Spinal cord (tissue), 10 donors: ENCODE data around the gene C2orf78. TPM values are rescaled to one million over a fixed set of nuclear protein-coding genes. Genes with fewer than 3 reads are reported as not detected.
"Not testable (repeated sequence)": the region's sequence is repeated elsewhere in the genome, so short reads cannot be mapped to it uniquely, and the experiment has no call there.

ENCODE experiments used
- DNase-seq, 6 donors: peaks; one replicate each; pipeline versions ENCODE4 v3.0.0 to v3.0.0-alpha.2; 2013 to 2015; ENCODE audit warnings: low spot score in 6 of 6, low read depth in 4 of 6
- H3K27ac ChIP-seq: one replicate; pipeline ENCODE4 v1.5.1; 2013; ENCODE audit warnings: low read depth, low read length, control low read depth
- H3K27me3 ChIP-seq: one replicate; pipeline ENCODE4 v1.6.1; 2013; ENCODE audit warnings: low read length; ENCODE audit not compliant: control insufficient read depth, insufficient read depth
- H3K36me3 ChIP-seq: one replicate; pipeline ENCODE4 v1.6.1; 2013; ENCODE audit warnings: low read length; ENCODE audit not compliant: control insufficient read depth, insufficient read depth
- H3K4me1 ChIP-seq: one replicate; pipeline ENCODE4 v1.6.1; 2013; ENCODE audit warnings: low read length; ENCODE audit not compliant: control insufficient read depth, insufficient read depth
- H3K4me3 ChIP-seq: one replicate; pipeline ENCODE4 v1.5.1; 2013; ENCODE audit warnings: low read depth, low read length, control low read depth
- H3K9me3 ChIP-seq: one replicate; pipeline ENCODE4 v1.6.1; 2013; ENCODE audit warnings: low read length; ENCODE audit not compliant: control insufficient read depth, insufficient read depth
- WGBS: methylation state at CpG from one replicate; pipeline ENCODE4 v1.1.5; 2013; ENCODE audit warnings: missing lambda C conversion rate; ENCODE audit not compliant: insufficient coverage; 5-methylcytosine and 5-hydroxymethylcytosine counted together
- polyA plus RNA-seq, 2 donors: library from polyadenylated mRNA; unstranded; fragments of 120-200 nt; gene quantifications; one replicate each; pipeline ENCODE4 v1.2.1, GENCODE V29; 2013; ENCODE audit not compliant: insufficient read length in 2 of 2
- total RNA-seq, 2 donors: library from RNA; depleted of rRNA in 1 of 2; stranded (reverse); fragments of 120-200 nt in 1 of 2; fragments of >200 nt in 1 of 2; gene quantifications; one replicate each; pipeline versions ENCODE4 v1.2.3 to v1.2.4, GENCODE V29; 2013 to 2014
- donor health status: healthy.

The C2orf78 gene
- total and polyA plus RNA-seq, 4 donors, result not detected

- H3K4me1 ChIP-seq, H3K36me3 ChIP-seq, DNase-seq, H3K27ac ChIP-seq, H3K27me3 ChIP-seq, H3K9me3 ChIP-seq: not testable (repeated sequence)
- no CpG with 5 or more reads among the region's 18 CpGs for WGBS
- H3K4me3 ChIP-seq, result peak overlapping the region; percentile 72
Observed at GRCh38 chr2:73778867-73779466, 5.0 kb upstream of the C2orf78 start.

- peak within 1 kb of the TSS; percentile 72 for H3K27ac ChIP-seq
- peak; percentile 87 to 98 (median 92) for DNase-seq
- no peaks in the 10 kb centered on the region for H3K9me3 ChIP-seq
- peaks cover 6% of the 10 kb centered on the region for H3K36me3 ChIP-seq
- peak within 1 kb of the TSS; percentile 72 for H3K4me3 ChIP-seq
- no peaks in the 10 kb centered on the region for H3K27me3 ChIP-seq
- WGBS, result 0% methylated on average over 37 of the region's 40 CpGs
- H3K4me1 ChIP-seq, result peaks cover 6% of the 10 kb centered on the region
Observed at GRCh38 chr2:73779467-73780236, 4.3 kb upstream of the C2orf78 start, which contains the start of gene DUSP11. Gene DUSP11 (minus strand): TSS chr2:73780103. CDS start chr2:73779974, 129 bp downstream.

DNA sequence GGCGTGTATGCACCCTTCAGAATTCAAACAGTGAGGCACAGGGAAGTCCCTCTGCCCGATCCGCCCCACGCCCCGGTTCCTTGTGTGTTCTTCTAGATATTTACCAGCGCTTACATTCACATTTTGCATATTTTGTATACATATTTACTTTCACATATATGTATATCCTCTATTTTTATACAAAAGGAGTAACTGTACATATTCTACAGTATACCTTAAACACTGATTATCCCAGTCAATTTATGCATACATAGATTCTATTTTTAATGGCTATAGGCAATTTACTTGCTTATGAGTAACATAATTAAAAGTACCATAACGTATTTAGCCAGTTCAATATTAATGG lies 3.8 kb upstream of the C2orf78 start:
- peaks cover 6% of the 10 kb centered on the region for H3K36me3 ChIP-seq
- 0% methylated on average over 1 of the region's 7 CpGs for WGBS
- H3K4me1 ChIP-seq, result peaks cover 6% of the 10 kb centered on the region
- peak overlapping the region; percentile 72 for H3K4me3 ChIP-seq
- H3K9me3 ChIP-seq, result no peaks in the 10 kb centered on the region
- H3K27ac ChIP-seq, result peak overlapping the region; percentile 72
- no peaks in the 10 kb centered on the region for H3K27me3 ChIP-seq
- no peak for DNase-seq

- not testable (repeated sequence) for H3K4me1 ChIP-seq, H3K27ac ChIP-seq, H3K27me3 ChIP-seq, DNase-seq, H3K36me3 ChIP-seq, H3K4me3 ChIP-seq, H3K9me3 ChIP-seq
- 88% methylated on average over 10 of the region's 15 CpGs for WGBS
Observed at GRCh38 chr2:73783402-73783801, 581 bp upstream of the C2orf78 start.

GRCh38 chr2:73811878-73812277 lies 27.9 kb downstream of the C2orf78 start:
- Histone ChIP-seq H3K4me3 (no peak overlapping the region), H3K27me3 (peaks cover 12% of the 10 kb centered on the region), H3K36me3 (no peaks in the 10 kb centered on the region), H3K9me3 (no peaks in the 10 kb centered on the region), H3K4me1 (no peaks in the 10 kb centered on the region), H3K27ac (no peak overlapping the region)
- no peak for DNase-seq

GRCh38 chr2:73812635-73813034 lies 28.7 kb downstream of the C2orf78 start:
- H3K4me3 ChIP-seq, result no peak overlapping the region
- peaks cover 12% of the 10 kb centered on the region for H3K27me3 ChIP-seq
- no peaks in the 10 kb centered on the region for H3K9me3 ChIP-seq
- H3K36me3 ChIP-seq, result no peaks in the 10 kb centered on the region
- no peak for DNase-seq
- no peak overlapping the region for H3K27ac ChIP-seq
- no peaks in the 10 kb centered on the region for H3K4me1 ChIP-seq

DNA sequence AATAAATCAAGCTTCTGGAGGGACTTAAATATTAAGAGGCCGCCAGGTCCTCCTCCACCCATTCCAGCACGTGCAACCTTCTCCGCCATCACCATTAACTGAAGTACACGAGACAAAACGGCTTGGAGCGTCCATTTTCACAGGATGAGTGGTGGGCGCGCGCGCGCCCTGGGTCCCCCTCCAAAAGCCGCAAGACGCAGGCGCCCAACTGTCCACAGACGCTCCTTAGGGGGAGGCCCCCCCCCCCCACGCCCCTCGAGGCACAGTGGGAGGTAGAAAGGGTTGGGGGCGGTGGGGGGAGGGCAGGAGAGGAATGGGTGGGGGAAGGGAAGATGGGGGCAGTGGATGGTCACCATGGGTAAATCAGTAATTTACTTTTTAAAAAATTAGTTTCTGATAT lies 34.3 kb downstream of the C2orf78 start:
- no peak overlapping the region for H3K4me3 ChIP-seq
- H3K9me3 ChIP-seq, result no peaks in the 10 kb centered on the region
- WGBS, result 93% methylated on average over 2 of the region's 18 CpGs
- H3K36me3 ChIP-seq, result no peaks in the 10 kb centered on the region
- H3K27me3 ChIP-seq, result peaks cover 17% of the 10 kb centered on the region
- DNase-seq, result no peak
- no peaks in the 10 kb centered on the region for H3K4me1 ChIP-seq
- H3K27ac ChIP-seq, result no peak overlapping the region

DNA sequence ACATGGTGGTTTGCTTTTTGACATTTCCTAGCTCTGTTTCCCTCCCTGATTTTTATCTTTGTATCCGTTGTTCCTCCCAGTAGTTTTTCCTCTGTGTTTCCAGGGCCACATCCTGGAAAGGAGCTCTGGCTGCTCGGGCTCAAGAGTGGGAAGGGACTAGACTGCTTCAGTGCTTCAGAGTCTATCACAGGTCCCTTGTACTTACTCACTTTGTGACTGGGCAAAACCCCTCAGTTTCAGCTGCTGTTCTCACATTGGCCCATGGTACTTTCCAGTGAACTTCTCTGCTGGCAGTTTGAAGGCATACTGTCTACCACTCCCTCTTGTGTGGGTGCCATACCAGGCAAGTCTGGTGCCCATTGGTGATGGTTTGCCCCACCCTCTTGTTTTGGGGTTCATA lies 37.2 kb downstream of the C2orf78 start:
- no peaks in the 10 kb centered on the region for H3K9me3 ChIP-seq
- H3K36me3 ChIP-seq, result no peaks in the 10 kb centered on the region
- H3K27ac ChIP-seq, result no peak overlapping the region
- H3K4me1 ChIP-seq, result no peaks in the 10 kb centered on the region
- 73% methylated on average over 2 of the region's 2 CpGs for WGBS
- H3K27me3 ChIP-seq, result peaks cover 8% of the 10 kb centered on the region
- no peak for DNase-seq
- no peak overlapping the region for H3K4me3 ChIP-seq

DNA sequence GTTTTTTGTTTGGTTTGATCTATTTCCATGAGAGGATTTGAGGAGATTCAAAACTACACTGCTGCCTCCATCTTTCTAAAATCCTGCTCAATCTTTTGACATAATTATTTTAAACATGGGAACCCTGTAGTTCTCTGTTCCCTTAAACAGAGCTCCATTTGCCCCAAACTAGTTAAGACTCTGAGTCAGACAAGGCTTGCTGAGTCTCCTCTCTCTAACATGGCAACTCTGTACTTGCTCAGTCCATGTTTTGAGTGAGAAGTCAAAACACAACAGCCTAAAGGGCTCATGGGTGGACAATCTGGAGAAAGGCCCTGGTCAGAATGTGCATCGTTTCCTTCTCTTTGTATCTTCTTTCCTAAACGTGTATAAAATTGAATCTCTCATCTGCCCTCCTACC lies 37.7 kb downstream of the C2orf78 start:
- Histone ChIP-seq H3K9me3 (no peaks in the 10 kb centered on the region), H3K36me3 (no peaks in the 10 kb centered on the region)
- 80% methylated on average over 1 of the region's 2 CpGs for WGBS

GRCh38 chr2:73822276-73822675 lies 38.3 kb downstream of the C2orf78 start:
- Histone ChIP-seq H3K9me3 (no peaks in the 10 kb centered on the region), H3K4me3 (no peak overlapping the region), H3K36me3 (no peaks in the 10 kb centered on the region), H3K27me3 (peaks cover 8% of the 10 kb centered on the region), H3K4me1 (no peaks in the 10 kb centered on the region), H3K27ac (no peak overlapping the region)
- DNase-seq, result no peak
- WGBS, result no CpG with 5 or more reads among the region's 1 CpG

More for the DNA sequence above, 37.7 kb downstream of the C2orf78 start:
- no peak for DNase-seq
- Histone ChIP-seq H3K4me3 (no peak overlapping the region), H3K27me3 (peaks cover 8% of the 10 kb centered on the region), H3K4me1 (no peaks in the 10 kb centered on the region), H3K27ac (no peak overlapping the region)
